HEK293 (cell line): Measurements from ENCODE around the gene S100PBP.

ENCODE experiments used
- CTCF ChIA-PET: fragments of 350-600 bp; formaldehyde crosslinking; extraction: SDS; loops from one replicate; lab custom pipeline; 2021; ENCODE audit warnings: antibody characterized with exemption; lab: Yijun Ruan, JAX
- POLR2A ChIA-PET: fragments of 300-600 bp; formaldehyde crosslinking; extraction: SDS; loops from one replicate; lab custom pipeline; 2020; ENCODE audit warnings: antibody characterized with exemption, inconsistent platforms; lab: Yijun Ruan, JAX
- H3K27ac ChIP-seq: fragments of 200-500 bp; sonication (Bioruptor generic); 2 replicates; pipeline ENCODE4 v1.5.1; 2014; ENCODE audit warnings: low read depth, low read length, control low read depth, inconsistent platforms; ENCODE audit errors: extremely low read depth
- H3K36me3 ChIP-seq, 2 experiments: fragments of 200-500 bp in 1 of 2; sonication (Bioruptor generic) in 1 of 2; 1 replicate in 1 of 2; 2 replicates in 1 of 2; pipeline ENCODE4 v1.5.1; 2014 to 2017; ENCODE audit warnings: inconsistent platforms in 2 of 2, low read length in 2 of 2; ENCODE audit not compliant: control insufficient read depth in 2 of 2, insufficient read depth in 1 of 2
- H3K4me1 ChIP-seq: fragments of 200-500 bp; sonication (Bioruptor generic); 2 replicates; pipeline ENCODE4 v1.5.1; 2014; ENCODE audit warnings: mild to moderate bottlenecking, low read length, inconsistent platforms; ENCODE audit not compliant: control insufficient read depth, insufficient read depth
- H3K4me3 ChIP-seq: 2 replicates; pipeline ENCODE4 v1.5.1; 2011; ENCODE audit warnings: low read depth, mild to moderate bottlenecking, control low read depth, low read length, moderate library complexity
- H3K9me3 ChIP-seq: fragments of 200-500 bp; sonication (Bioruptor generic); 2 replicates; pipeline ENCODE4 v1.5.1; 2014; ENCODE audit warnings: low read depth, low read length, inconsistent platforms; ENCODE audit not compliant: control insufficient read depth, insufficient read depth
- KLF16 ChIP-seq: fragments of 450-650 bp; formaldehyde crosslinking; IDR thresholded peaks from 2 replicates; pipeline ENCODE4 v1.5.1; 2017; ENCODE audit warnings: missing biosample characterization, missing genetic modification characterization
- KLF17 ChIP-seq: fragments of 450-650 bp; formaldehyde crosslinking; IDR thresholded peaks from 2 replicates; pipeline ENCODE4 v1.5.1; 2016; ENCODE audit warnings: missing biosample characterization, missing genetic modification characterization
- MZF1 ChIP-seq: fragments of 450-650 bp; formaldehyde crosslinking; IDR thresholded peaks from 2 replicates; pipeline ENCODE4 v1.5.1; 2017; ENCODE audit warnings: missing biosample characterization, missing genetic modification characterization, borderline replicate concordance
- REST ChIP-seq: fragments of 450-650 bp; formaldehyde crosslinking; IDR thresholded peaks from 2 replicates; pipeline ENCODE4 v1.5.1; 2016; ENCODE audit warnings: missing biosample characterization, missing genetic modification characterization
- SP7 ChIP-seq: fragments of 450-650 bp; formaldehyde crosslinking; IDR thresholded peaks from 2 replicates; pipeline ENCODE4 v1.5.1; 2016; ENCODE audit warnings: missing biosample characterization, missing genetic modification characterization
- ZBTB44 ChIP-seq: fragments of 450-650 bp; IDR thresholded peaks from 2 replicates; pipeline ENCODE4 v1.5.1; 2018; ENCODE audit warnings: missing biosample characterization, mild to moderate bottlenecking, missing genetic modification characterization
- ZNF155 ChIP-seq: fragments of 450-650 bp; formaldehyde crosslinking; IDR thresholded peaks from 2 replicates; pipeline ENCODE4 v1.5.1; 2016; ENCODE audit warnings: missing biosample characterization, missing genetic modification characterization
- ZNF169 ChIP-seq: fragments of 450-650 bp; formaldehyde crosslinking; IDR thresholded peaks from 2 replicates; pipeline ENCODE4 v1.5.1; 2016; ENCODE audit warnings: missing biosample characterization, missing genetic modification characterization
- ZNF174 ChIP-seq: fragments of 450-650 bp; formaldehyde crosslinking; IDR thresholded peaks from 2 replicates; pipeline ENCODE4 v1.5.0; 2017; ENCODE audit warnings: missing biosample characterization, mild to moderate bottlenecking, missing genetic modification characterization
- ZNF19 ChIP-seq: fragments of 450-650 bp; formaldehyde crosslinking; IDR thresholded peaks from 2 replicates; pipeline ENCODE4; 2016; ENCODE audit warnings: missing biosample characterization, missing genetic modification characterization, low read depth
- ZNF341 ChIP-seq: fragments of 450-650 bp; formaldehyde crosslinking; IDR thresholded peaks from 2 replicates; pipeline ENCODE4; 2016; ENCODE audit warnings: low read depth, missing biosample characterization, missing genetic modification characterization
- ZNF544 ChIP-seq: fragments of 450-650 bp; formaldehyde crosslinking; IDR thresholded peaks from 2 replicates; pipeline ENCODE4 v1.5.0; 2017; ENCODE audit warnings: missing biosample characterization, missing genetic modification characterization
- ZNF561 ChIP-seq: fragments of 450-650 bp; IDR thresholded peaks from 2 replicates; pipeline ENCODE4 v1.5.1; 2018; ENCODE audit warnings: missing biosample characterization, missing genetic modification characterization, borderline replicate concordance
- ZNF596 ChIP-seq: fragments of 450-650 bp; IDR thresholded peaks from 2 replicates; pipeline ENCODE4 v1.5.0; 2018; ENCODE audit warnings: missing biosample characterization, mild to moderate bottlenecking, missing genetic modification characterization, moderate library complexity
- ZNF624 ChIP-seq: fragments of 450-650 bp; formaldehyde crosslinking; IDR thresholded peaks from 2 replicates; pipeline ENCODE4 v1.5.1; 2017; ENCODE audit warnings: missing biosample characterization, missing genetic modification characterization
- ZNF654 ChIP-seq: fragments of 450-650 bp; formaldehyde crosslinking; IDR thresholded peaks from 2 replicates; pipeline ENCODE4 v1.5.1; 2016; ENCODE audit warnings: low read depth, missing biosample characterization, missing genetic modification characterization
- ZNF704 ChIP-seq: fragments of 450-650 bp; formaldehyde crosslinking; IDR thresholded peaks from 2 replicates; pipeline ENCODE4 v1.5.1; 2016; ENCODE audit warnings: missing biosample characterization, missing genetic modification characterization
- ZNF707 ChIP-seq: fragments of 450-650 bp; formaldehyde crosslinking; IDR thresholded peaks from 2 replicates; pipeline ENCODE4 v1.5.1; 2016; ENCODE audit warnings: missing biosample characterization, missing genetic modification characterization
- ZNF76 ChIP-seq: fragments of 450-650 bp; formaldehyde crosslinking; IDR thresholded peaks from 2 replicates; pipeline ENCODE4; 2016; ENCODE audit warnings: low read depth, missing biosample characterization, missing genetic modification characterization, borderline replicate concordance
- ZNF776 ChIP-seq: fragments of 450-650 bp; formaldehyde crosslinking; IDR thresholded peaks from 2 replicates; pipeline ENCODE4 v1.5.0; 2017; ENCODE audit warnings: missing biosample characterization, missing genetic modification characterization, borderline replicate concordance
- ZNF777 ChIP-seq: fragments of 450-650 bp; formaldehyde crosslinking; IDR thresholded peaks from 2 replicates; pipeline ENCODE4 v1.5.1; 2017; ENCODE audit warnings: missing biosample characterization, missing genetic modification characterization, borderline replicate concordance
- ZNF837 ChIP-seq: fragments of 450-650 bp; formaldehyde crosslinking; IDR thresholded peaks from 2 replicates; pipeline ENCODE4 v1.5.1; 2016; ENCODE audit warnings: missing biosample characterization, missing genetic modification characterization
- ZNF843 ChIP-seq: fragments of 450-650 bp; formaldehyde crosslinking; IDR thresholded peaks from 2 replicates; pipeline ENCODE4 v1.5.1; 2016; ENCODE audit warnings: missing biosample characterization, missing genetic modification characterization

Gene S100PBP

GRCh38 chr1:32867151-32867550, 49.7 kb downstream of the S100PBP start:
- ChIA-PET CTCF (interaction anchor here (0.5 to 1.0 kb wide), 3 partner anchors 8 to 346 kb away, joined by 3 read pairs; no protein-coding TSS in a partner anchor), POLR2A (no interaction called here)
- H3K4me3 ChIP-seq = no peak overlapping the region
- peaks cover 0 to 37% of the 10 kb centered on the region in 2 experiments; a peak in 1 of 3 replicates for H3K36me3 ChIP-seq
- TF ChIP-seq ZNF654 (tag by site-specific recombination) (no peak), KLF17 (tag by site-specific recombination) (no peak), ZNF155 (no peak), ZNF561 (no peak), ZNF174 (tag by site-specific recombination) (no peak), REST (no peak), ZBTB44 (tag by site-specific recombination) (no peak), ZNF19 (tag by site-specific recombination) (no peak), ZNF544 (tag by site-specific recombination) (no peak)
- TF ChIP-seq, all 188 proteins: peak for 0
- H3K9me3 ChIP-seq = no peaks in the 10 kb centered on the region
- H3K27ac ChIP-seq = no peak overlapping the region
- no peaks in the 10 kb centered on the region; the same call in 1 of the 2 replicates for H3K4me1 ChIP-seq

- ChIA-PET POLR2A (no interaction called here), CTCF (interaction anchor here (0.6 to 1.0 kb wide), 2 partner anchors 8 to 347 kb away, joined by 3 read pairs; no protein-coding TSS in a partner anchor)
- Histone ChIP-seq H3K36me3 (peaks cover 0 to 32% of the 10 kb centered on the region in 2 experiments; a peak in 1 of 3 replicates), H3K4me1 (no peaks in the 10 kb centered on the region; the same call in 1 of the 2 replicates), H3K9me3 (no peaks in the 10 kb centered on the region), H3K4me3 (no peak overlapping the region), H3K27ac (no peak overlapping the region)
- no peak for TF ChIP-seq MZF1 (tag by site-specific recombination)
- no peak for TF ChIP-seq ZNF776 (tag by site-specific recombination)
- no peak for TF ChIP-seq ZNF843 (tag by site-specific recombination)
- TF ChIP-seq ZNF561 = no peak
- TF ChIP-seq REST = no peak
- TF ChIP-seq ZNF596 (tag by site-specific recombination) = no peak
- no peak for TF ChIP-seq KLF16 (tag by site-specific recombination)
- TF ChIP-seq ZNF341 = no peak
- TF ChIP-seq ZNF169 (tag by site-specific recombination) = no peak
- TF ChIP-seq ZNF624 (tag by site-specific recombination) = no peak
- TF ChIP-seq ZNF707 (tag by site-specific recombination) = no peak
- no peak for TF ChIP-seq ZNF76
- TF ChIP-seq ZNF704 = no peak
- TF ChIP-seq ZNF777 (tag by site-specific recombination) = no peak
- TF ChIP-seq ZNF837 (tag by site-specific recombination) = no peak
- TF ChIP-seq SP7 (tag by site-specific recombination) = no peak
Measured at GRCh38 chr1:32867671-32868070, 50.2 kb downstream of the S100PBP start.
